Smooth muscle cell of the brain vasculature (primary cell): ENCODE measurements around the gene CD68.
"Not testable (repeated sequence)": the region's sequence is repeated elsewhere in the genome, so short reads cannot be mapped to it uniquely, and the experiment has no call there.

Experiments used
- DNase-seq: peaks from one replicate; pipeline ENCODE4 v3.0.0-alpha.2; 2012; ENCODE audit warnings: low read depth, low spot score

The CD68 gene

GRCh38 chr17:7580604-7581575 is 1.5 kb downstream of the CD68 start:
- DNase-seq, result no peak

DNA sequence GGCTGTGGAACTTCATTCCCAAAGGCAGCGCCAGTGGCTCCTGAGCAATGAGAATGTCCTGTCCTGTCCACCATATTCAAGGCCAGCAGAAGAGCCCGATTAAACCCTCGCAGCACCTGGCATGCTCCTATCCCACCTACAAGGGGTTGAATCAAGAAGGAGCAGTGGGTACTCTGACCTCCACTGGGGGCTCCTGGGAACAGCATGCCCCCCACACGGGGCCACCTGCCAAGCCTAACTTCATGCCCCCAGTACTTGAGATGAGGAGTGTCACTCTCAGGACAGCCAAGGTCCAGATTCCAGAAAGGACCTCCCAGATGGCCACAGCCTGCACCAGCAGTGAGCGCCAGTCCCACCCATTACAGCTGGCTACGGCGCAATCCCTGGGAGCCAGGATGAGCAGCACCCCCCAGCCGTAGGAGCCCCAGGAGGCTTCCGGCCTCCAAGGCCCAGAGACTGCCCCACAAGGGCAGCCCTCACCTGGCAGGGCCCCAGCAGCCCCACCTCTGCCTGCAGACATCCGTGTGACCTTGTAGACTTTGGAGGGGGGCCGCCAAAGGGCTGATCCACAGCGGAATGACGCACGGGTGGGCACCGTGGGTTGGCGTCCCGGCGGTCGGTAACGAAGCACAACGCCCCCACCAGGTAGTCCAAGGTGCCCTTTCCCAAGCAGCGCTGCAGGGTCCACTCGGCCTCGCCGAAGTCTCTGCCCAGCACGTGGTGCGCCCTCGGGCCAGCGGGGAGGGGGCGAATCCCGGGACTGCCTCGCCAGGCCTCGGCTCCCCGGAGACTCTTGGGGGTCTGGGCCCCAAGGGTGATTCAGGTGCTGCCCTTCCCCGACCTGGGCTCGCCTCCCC is 3.2 kb downstream of the CD68 start:
- DNase-seq, result no peak

DNA sequence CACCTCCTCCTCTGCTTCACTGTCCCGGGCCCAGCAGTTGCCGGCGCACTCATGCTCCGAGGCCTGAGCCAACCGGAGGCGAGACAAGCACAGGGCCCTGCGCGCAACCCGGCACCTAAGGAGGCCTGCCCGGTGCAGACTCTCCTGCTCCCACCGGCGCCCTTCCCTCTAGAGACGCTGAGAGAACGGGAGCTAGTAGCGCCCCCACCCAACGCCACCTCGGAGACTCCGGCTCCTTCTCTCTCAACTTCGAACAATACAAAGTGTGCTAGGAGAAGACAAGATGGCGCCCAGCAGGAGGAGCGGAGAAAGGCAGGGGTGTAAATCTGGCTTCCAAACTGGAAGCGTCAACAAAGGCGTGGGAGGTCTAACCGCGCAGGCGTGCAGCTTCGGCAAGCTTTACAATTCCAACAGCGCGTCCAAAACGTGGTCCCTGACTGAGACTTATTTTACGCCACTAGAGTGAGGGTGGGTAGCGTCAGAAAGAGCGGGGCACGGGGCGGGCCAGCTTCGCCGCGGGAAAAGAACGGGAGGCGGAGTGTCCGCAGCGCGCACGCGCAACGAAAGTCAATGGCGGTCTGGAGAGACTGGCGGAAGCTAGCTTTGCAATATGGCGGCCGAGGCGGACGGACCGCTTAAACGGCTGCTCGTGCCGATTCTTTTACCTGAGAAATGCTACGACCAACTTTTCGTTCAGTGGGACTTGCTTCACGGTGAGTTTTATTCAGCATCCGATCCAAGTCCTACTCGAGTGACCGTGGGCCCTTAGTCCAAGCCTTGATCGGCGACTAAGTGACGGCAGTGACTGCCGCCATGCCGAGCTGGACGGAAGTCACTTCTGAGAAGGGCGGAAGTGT is 4.0 kb downstream of the CD68 start, which contains the start of gene MPDU1:
MPDU1 (plus strand) TSS at position 600 of the 857 bp plus-strand sequence; CDS start at position 611, 11 bp downstream.
- peak; percentile 95 for DNase-seq

DNA sequence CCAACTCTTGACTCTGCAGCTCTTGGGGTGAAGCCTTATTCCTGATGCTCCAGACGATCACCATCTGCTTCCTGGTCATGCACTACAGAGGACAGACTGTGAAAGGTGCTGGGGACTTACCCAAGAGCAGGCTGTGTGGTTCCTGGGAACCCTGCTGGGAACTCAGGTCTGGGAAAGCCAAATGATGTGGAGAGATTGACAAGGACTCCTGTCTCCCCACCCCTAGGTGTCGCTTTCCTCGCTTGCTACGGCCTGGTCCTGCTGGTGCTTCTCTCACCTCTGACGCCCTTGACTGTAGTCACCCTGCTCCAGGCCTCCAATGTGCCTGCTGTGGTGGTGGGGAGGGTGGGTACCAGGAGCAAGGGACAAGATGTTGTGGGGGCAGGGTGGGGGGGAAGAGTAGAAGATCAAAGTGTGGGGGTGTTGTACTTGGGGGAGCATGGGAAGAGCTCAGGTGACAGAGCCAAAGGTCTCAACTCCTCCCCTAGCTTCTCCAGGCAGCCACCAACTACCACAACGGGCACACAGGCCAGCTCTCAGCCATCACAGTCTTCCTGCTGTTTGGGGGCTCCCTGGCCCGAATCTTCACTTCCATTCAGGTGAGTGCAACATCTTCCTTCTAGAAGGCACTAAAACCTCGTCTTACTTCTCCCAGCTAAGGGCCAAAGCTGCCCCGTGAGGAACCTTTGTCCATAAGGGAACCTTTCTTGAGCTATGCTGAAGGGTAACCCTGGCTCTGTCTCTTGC is 7.4 kb downstream of the CD68 start:
- no peak for DNase-seq

DNA sequence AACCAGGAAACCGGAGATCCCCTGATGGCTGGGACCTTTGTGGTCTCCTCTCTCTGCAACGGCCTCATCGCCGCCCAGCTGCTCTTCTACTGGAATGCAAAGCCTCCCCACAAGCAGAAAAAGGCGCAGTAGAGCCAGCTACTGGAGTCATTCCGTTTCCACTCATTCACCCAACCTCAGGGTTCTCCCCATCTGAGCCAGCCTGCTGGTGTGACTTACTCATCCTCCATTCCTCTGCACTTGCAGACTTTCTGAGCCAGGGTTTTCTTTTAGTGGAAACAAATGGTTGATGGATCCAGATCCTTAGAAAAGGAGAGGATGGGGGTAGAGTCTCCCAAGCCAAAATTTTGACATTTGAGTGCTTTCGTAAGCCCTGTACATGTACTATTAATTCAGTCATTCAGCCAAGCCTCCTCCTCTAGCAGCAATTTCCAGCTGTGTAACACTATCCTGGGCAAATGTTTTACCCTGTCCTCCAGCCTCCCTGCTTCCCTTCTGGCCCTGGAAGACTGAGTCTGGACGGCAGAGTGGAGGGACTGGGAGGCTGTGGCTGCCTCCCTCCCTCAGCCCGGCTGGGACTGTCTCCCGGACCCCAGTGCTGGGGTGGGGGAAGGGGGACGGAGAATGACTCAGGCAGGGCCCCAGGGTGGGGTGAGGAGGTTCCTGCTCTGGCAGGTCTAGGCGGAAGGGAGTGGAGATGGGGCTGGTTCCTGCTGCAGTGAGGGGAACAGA is 8.1 kb downstream of the CD68 start:
- DNase-seq, result peak; percentile 43

GRCh38 chr17:7588553-7589203 is 9.2 kb downstream of the CD68 start:
- DNase-seq, result no peak

DNA sequence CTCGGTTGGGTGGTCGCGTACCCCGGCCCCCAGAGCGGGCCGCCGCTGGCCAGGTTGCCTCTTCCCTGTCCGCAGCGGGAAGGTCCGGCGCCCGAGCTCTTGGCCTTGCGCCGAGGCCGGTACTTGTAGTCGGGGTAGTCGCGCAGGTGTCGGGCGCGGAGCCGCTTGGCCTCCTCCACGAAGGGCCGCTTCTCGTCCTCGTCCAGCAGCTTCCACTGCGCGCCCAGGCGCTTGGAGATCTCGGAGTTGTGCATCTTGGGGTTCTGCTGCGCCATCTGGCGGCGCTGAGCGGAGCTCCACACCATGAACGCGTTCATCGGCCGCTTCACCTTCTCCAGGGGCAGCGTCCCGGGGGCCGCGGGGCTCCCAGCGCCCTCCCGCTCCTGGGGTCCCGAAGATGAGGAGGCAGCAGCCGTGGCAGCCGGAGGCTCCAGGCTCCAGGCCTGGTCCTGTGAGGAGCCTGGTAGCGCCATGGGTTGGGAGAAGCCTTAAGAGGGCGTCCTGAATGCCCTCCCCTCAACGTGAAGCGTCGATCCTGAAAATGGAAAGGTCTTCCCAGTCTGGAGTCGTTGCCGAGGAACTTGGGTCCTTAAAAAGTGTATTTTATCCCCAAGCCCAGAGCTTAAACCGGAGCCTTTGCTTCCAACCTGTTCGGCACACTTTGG is 9.9 kb downstream of the CD68 start:
- DNase-seq, result peak; percentile 70

DNA sequence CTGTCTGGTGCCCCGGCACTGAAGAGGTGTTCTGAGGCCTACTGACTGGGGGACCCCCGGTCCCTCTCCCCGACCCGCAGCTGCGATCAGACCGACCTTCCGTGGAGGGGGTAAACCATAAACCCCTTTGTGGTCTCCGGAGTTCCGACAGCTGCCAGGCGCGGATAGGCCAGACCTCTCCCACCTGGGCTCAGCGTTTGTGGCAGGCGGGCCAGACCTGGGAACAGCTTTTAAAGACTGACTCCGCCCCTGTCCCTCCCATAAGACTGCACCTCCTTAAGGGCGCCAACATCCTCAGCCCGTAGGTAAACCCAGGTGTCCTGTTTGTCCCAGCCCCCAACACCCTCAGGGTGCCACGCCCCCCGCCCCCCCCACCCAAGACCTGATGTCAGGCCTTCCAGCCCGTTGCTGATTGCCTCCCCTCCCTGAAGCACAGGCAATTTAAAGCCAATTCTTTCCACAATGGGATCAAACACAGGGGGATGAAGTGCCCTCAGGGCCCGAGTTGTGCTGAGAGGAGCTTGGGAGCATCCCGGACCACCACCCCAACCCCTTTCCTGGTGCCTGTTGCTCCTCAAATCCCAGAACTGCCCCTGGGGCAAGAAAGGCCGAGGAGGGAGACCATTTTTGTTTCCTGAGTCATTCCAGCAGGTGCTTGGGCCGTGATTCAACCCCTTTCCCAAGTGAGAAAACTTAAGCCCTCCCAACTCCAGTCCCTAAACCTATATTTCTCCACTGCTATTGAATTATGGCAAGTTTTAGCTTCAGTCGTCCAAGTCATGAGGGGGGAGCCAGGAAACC is 10.7 kb downstream of the CD68 start, which contains the start of gene SOX15:
SOX15 (minus strand) TSS at position 204 of the 801 bp plus-strand sequence. CDS start 418 bp downstream, outside the sequence.
- no peak for DNase-seq

- no peak for DNase-seq
Observed at GRCh38 chr17:7590743-7591142, 11.3 kb downstream of the CD68 start.

- DNase-seq, result no peak
Observed at GRCh38 chr17:7591596-7591995, 12.2 kb downstream of the CD68 start.

GRCh38 chr17:7592422-7593021 is 13.1 kb downstream of the CD68 start:
- DNase-seq, result no peak

GRCh38 chr17:7593296-7593695 is 13.9 kb downstream of the CD68 start:
- DNase-seq, result no peak

- not testable (repeated sequence) for DNase-seq
Observed at GRCh38 chr17:7597561-7597960, 18.1 kb downstream of the CD68 start.

DNA sequence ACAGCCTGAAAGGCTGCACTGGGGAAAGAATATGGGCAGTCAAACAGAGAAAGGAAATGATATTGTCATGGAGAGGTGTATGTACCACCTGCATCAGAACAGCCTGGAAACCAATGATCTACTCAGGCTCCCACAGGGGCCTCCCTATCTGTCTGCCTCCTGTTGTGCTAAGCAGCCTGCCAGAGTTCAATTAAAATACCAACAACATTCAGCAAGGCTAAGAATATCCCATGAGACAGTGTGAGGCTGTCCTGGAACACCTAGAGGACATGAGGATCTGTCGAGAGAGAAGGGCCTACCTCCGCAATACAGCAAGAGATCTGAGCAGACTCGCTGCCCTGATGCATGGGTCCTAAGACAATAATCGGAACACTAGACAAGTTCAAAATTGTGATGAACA is 26.8 kb downstream of the CD68 start:
- no peak for DNase-seq

- DNase-seq, result no peak
Observed at GRCh38 chr17:7610641-7611040, 31.2 kb downstream of the CD68 start.

DNA sequence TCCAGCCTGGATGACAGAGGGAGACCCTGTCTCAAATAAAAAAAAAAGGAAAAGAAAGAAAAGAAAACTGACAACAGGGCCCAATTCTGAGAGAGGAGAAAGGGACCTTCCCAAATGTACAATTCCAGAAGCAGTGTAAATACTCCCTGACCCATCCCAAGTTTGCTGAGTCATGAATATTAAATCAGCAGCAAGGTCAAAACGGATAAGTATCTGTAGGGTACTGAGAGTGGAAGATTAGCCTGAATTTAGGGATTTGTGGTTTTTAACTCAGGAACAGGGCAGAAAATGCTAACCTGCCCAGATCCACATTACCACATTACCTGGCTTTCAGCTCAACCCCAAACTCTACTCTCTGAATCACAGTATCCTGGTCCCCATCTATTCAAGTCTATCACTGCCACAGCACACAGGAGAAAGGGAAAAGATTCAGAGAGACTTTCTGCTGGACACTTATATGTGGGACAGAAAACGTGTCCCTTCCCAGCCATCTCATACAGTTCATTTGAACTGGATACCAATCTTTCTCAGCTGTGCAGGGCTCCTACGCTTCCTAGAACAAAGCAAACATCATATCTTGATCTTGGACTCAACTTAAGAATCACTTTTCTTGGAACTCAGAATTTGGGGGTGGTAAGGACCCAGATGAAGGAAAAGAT is 32.3 kb downstream of the CD68 start:
- no peak for DNase-seq

GRCh38 chr17:7612294-7612640 is 32.8 kb downstream of the CD68 start:
- DNase-seq, result no peak
